Endodermal cell (in vitro differentiated cells): ENCODE results near the gene GRIK5. TPM values are rescaled to one million over a fixed set of nuclear protein-coding genes. Genes with fewer than 3 reads are reported as not detected.

Experiments
- DNase-seq: peaks from one replicate; pipeline ENCODE4 v3.0.0-alpha.2; 2017
- H3K27ac ChIP-seq: 2 replicates; pipeline ENCODE4 v1.5.1; 2013; ENCODE audit warnings: mild to moderate bottlenecking, low read depth, low read length, moderate library complexity
- H3K27me3 ChIP-seq: 2 replicates; pipeline ENCODE4 v1.6.1; 2013; ENCODE audit warnings: mild to moderate bottlenecking, low read length, moderate library complexity; ENCODE audit not compliant: insufficient read depth, control insufficient read depth, poor library complexity, severe bottlenecking
- H3K36me3 ChIP-seq: 2 replicates; pipeline ENCODE4 v1.7.0; 2013; ENCODE audit warnings: mild to moderate bottlenecking, low read length, moderate library complexity; ENCODE audit not compliant: control insufficient read depth, insufficient read depth
- H3K4me1 ChIP-seq: one replicate; pipeline ENCODE4 v1.7.0; 2013; ENCODE audit warnings: low read length; ENCODE audit not compliant: control insufficient read depth, insufficient read depth
- H3K4me3 ChIP-seq: 2 replicates; pipeline ENCODE4 v1.5.1; 2013; ENCODE audit warnings: mild to moderate bottlenecking, low read length, moderate library complexity
- H3K9ac ChIP-seq: 2 replicates; pipeline ENCODE4 v1.6.1; 2013; ENCODE audit warnings: mild to moderate bottlenecking, low read length, moderate library complexity; ENCODE audit not compliant: poor library complexity, severe bottlenecking; ENCODE audit errors: extremely low read depth
- H3K9me3 ChIP-seq: 2 replicates; pipeline ENCODE4 v1.6.1; 2013; ENCODE audit warnings: mild to moderate bottlenecking, low read length, moderate library complexity; ENCODE audit not compliant: control insufficient read depth
- H3K27ac Mint-ChIP-seq: 2 replicates; pipeline ENCODE4 v1.8.0; 2020; ENCODE audit warnings: mixed read lengths
- H3K27me3 Mint-ChIP-seq: 2 replicates; pipeline ENCODE4 v1.8.0; 2021; ENCODE audit warnings: mild to moderate bottlenecking, mixed read lengths; ENCODE audit not compliant: insufficient read depth
- H3K36me3 Mint-ChIP-seq: 2 replicates; pipeline ENCODE4 v1.8.0; 2020; ENCODE audit warnings: low read depth, mixed read lengths
- H3K4me1 Mint-ChIP-seq: 2 replicates; pipeline ENCODE4 v1.8.0; 2020; ENCODE audit warnings: mixed read lengths
- H3K4me3 Mint-ChIP-seq: 2 replicates; pipeline ENCODE4 v1.8.0; 2020; ENCODE audit warnings: mild to moderate bottlenecking, moderate library complexity, mixed read lengths
- H3K9me3 Mint-ChIP-seq: 2 replicates; pipeline ENCODE4 v1.8.0; 2020; ENCODE audit warnings: mild to moderate bottlenecking, mixed read lengths
- WGBS, 2 experiments: methylation state at CpG; one replicate each; pipeline versions ENCODE4 v1.1.5 to v1.1.7; 2013; ENCODE audit warnings: missing lambda C conversion rate in 2 of 2, mixed read lengths in 1 of 2; ENCODE audit not compliant: insufficient coverage in 1 of 2, insufficient read length in 1 of 2; 5-methylcytosine and 5-hydroxymethylcytosine counted together
- total RNA-seq, 2 donors: library from RNA; stranded (reverse); fragmentation: NEBNext Ultra II Directional in 1 of 2; extraction: Animal tissue kit (Norgen Biotek cat#: 25700) in 1 of 2; gene quantifications; 2 replicates in 1 of 2; 3 replicates in 1 of 2; pipeline ENCODE4 v1.2.1, GENCODE V29; 2021
- TF ChIP-seq, protein P1 (sequence below): fragments of 200-600 bp; sonication (generic); conservative IDR thresholded peaks from 2 replicates; pipeline ENCODE4 v1.5.0; 2021; ENCODE audit warnings: antibody characterized with exemption, mild to moderate bottlenecking

The GRIK5 gene
- total RNA-seq, 2 donors from 2014 or later, result 21.6 to 38.7 TPM

DNA sequence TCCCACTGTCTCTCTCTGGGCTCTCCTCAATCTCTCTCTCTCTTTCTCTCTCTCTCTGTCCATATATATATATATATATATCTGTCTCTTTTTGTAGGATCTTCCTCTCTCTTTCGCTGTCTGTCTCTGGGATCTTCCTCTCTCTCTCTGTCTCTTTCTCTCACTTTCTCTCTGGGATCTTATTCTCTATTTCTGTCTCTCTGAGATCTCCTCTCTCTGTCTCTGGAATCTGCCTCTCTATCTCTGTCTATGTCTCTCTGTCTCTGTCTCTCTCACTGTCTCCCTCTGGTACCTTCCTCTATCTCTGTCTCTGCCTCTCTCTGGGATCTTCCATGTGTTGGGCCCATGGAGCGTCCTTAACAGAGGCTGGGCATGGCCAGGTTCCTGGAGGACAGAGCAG is 79.4 kb downstream of the GRIK5 start:
- Mint-ChIP-seq H3K36me3 (no peaks in the 10 kb centered on the region), H3K27ac (no peak overlapping the region), H3K9me3 (no peaks in the 10 kb centered on the region), H3K4me1 (peaks cover 3% of the 10 kb centered on the region), H3K4me3 (no peak overlapping the region), H3K27me3 (peaks cover 29% of the 10 kb centered on the region)
- Histone ChIP-seq H3K9me3 (no peaks in the 10 kb centered on the region), H3K27me3 (peaks cover 39% of the 10 kb centered on the region), H3K36me3 (no peaks in the 10 kb centered on the region), H3K9ac (no peak overlapping the region), H3K4me3 (no peak overlapping the region), H3K4me1 (no peaks in the 10 kb centered on the region), H3K27ac (no peak overlapping the region)
- DNase-seq, result no peak
- TF ChIP-seq, protein P1, sequence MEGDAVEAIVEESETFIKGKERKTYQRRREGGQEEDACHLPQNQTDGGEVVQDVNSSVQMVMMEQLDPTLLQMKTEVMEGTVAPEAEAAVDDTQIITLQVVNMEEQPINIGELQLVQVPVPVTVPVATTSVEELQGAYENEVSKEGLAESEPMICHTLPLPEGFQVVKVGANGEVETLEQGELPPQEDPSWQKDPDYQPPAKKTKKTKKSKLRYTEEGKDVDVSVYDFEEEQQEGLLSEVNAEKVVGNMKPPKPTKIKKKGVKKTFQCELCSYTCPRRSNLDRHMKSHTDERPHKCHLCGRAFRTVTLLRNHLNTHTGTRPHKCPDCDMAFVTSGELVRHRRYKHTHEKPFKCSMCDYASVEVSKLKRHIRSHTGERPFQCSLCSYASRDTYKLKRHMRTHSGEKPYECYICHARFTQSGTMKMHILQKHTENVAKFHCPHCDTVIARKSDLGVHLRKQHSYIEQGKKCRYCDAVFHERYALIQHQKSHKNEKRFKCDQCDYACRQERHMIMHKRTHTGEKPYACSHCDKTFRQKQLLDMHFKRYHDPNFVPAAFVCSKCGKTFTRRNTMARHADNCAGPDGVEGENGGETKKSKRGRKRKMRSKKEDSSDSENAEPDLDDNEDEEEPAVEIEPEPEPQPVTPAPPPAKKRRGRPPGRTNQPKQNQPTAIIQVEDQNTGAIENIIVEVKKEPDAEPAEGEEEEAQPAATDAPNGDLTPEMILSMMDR, result no peak
- WGBS, 2 experiments, result 91 to 93% methylated on average over 2 of the region's 2 CpGs

DNA sequence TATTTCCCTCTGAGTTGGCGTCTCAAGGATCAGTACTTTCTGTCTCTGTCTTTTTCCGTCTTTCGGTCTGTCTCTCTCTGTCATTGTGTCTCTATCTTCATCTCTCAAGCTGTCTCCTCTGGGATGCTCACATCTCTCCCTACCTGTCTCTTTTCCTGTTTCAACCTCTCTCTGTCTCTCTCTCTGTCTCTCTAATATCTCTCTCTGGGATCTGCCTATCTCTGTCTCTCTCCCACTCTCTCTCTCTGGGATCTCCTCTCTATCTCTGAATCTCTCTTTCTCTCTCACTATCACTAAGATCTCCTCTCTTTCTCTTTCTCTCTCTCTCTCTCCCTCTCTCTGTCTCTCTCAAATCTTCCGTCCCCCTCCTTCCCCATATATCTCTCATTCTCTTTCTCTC is 80.0 kb downstream of the GRIK5 start:
- Histone ChIP-seq H3K9ac (no peak overlapping the region), H3K27ac (no peak overlapping the region), H3K4me1 (no peaks in the 10 kb centered on the region), H3K27me3 (peaks cover 33% of the 10 kb centered on the region), H3K9me3 (no peaks in the 10 kb centered on the region), H3K4me3 (no peak overlapping the region), H3K36me3 (no peaks in the 10 kb centered on the region)
- H3K9me3 Mint-ChIP-seq, result no peaks in the 10 kb centered on the region
- TF ChIP-seq, protein P1, result no peak
- H3K27me3 Mint-ChIP-seq, result peaks cover 23% of the 10 kb centered on the region
- H3K27ac Mint-ChIP-seq, result no peak overlapping the region
- H3K4me1 Mint-ChIP-seq, result peaks cover 3% of the 10 kb centered on the region
- H3K36me3 Mint-ChIP-seq, result no peaks in the 10 kb centered on the region
- H3K4me3 Mint-ChIP-seq, result no peak overlapping the region
- 87 to 90% methylated on average over 4 of the region's 4 CpGs for WGBS, 2 experiments
- DNase-seq, result no peak

DNA sequence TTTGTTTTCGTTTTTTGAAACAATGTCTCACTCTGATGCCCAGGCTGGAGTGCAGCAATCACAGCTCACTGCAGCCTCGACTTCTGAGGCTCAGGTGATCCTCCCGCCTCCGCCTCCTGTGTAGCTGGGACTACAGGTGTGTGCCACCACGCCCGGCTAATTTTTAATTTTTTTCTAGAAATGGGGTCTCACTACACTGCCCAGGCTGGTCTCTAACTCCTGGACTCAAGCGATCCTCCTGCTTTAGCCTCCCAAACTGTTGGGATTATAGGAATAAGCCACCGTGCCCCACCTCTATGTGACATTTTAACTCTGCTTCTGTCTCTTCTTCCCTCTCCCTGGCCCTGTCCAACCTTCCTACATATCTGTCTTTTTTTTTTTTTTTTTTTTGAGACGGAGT is 81.1 kb downstream of the GRIK5 start:
- peaks cover 3% of the 10 kb centered on the region for H3K4me1 Mint-ChIP-seq
- no peaks in the 10 kb centered on the region for H3K36me3 Mint-ChIP-seq

More for the DNA sequence above, 81.1 kb downstream of the GRIK5 start:
- Histone ChIP-seq H3K4me3 (no peak overlapping the region), H3K27ac (no peak overlapping the region), H3K9me3 (no peaks in the 10 kb centered on the region), H3K36me3 (no peaks in the 10 kb centered on the region), H3K9ac (no peak overlapping the region), H3K4me1 (no peaks in the 10 kb centered on the region), H3K27me3 (peaks cover 24% of the 10 kb centered on the region)
- no peaks in the 10 kb centered on the region for H3K9me3 Mint-ChIP-seq
- H3K4me3 Mint-ChIP-seq, result no peak overlapping the region
- TF ChIP-seq, protein P1, result no peak
- WGBS, 2 experiments, result 83 to 91% methylated on average over 6 to 9 of the region's 9 CpGs
- H3K27ac Mint-ChIP-seq, result no peak overlapping the region
- DNase-seq, result no peak
- peaks cover 17% of the 10 kb centered on the region for H3K27me3 Mint-ChIP-seq
